A549 (cell line): ENCODE data around the gene MAPK11. TPM values are rescaled to one million over a fixed set of nuclear protein-coding genes. Genes with fewer than 3 reads are reported as not detected.

Experiments used
- ATAC-seq, 2 experiments: fragments of 200-7000 bp in 1 of 2; fragments of >200 bp in 1 of 2; cut with Nextera tagmentation in 1 of 2; cut with Tn5 transposase in 1 of 2; 3 replicates each; pipeline versions ENCODE4 v1.8.0 to v1.9.1; 2018 to 2020; ENCODE audit warnings: mild to moderate bottlenecking in 1 of 2, moderate library complexity in 1 of 2
- CTCF ChIA-PET: fragments of 300-600 bp; sonication (Branson Sonifier 250); formaldehyde crosslinking; extraction: SDS; loops from one replicate; lab custom pipeline; 2021; ENCODE audit warnings: antibody characterized with exemption, inconsistent platforms; lab: Yijun Ruan, JAX
- POLR2A ChIA-PET: fragments of 350-600 bp; formaldehyde crosslinking; extraction: SDS; loops from one replicate; lab custom pipeline; 2021; ENCODE audit warnings: antibody characterized with exemption, inconsistent platforms; lab: Yijun Ruan, JAX
- DNase-seq, 2 experiments: peaks; one replicate each; pipeline versions ENCODE4 v3.0.0 to v3.0.0-alpha.2; 2011 to 2016; ENCODE audit warnings: low read depth in 1 of 2, low spot score in 1 of 2
- FAIRE-seq: peaks from 2 replicates; lab custom pipeline; 2011; peaks lifted over from hg19 to GRCh38; lab: Jason Lieb, UNC
- H3K27ac ChIP-seq, 2 experiments: fragments of >200 bp; sonication (Bioruptor Twin); formaldehyde crosslinking; 3 replicates each; pipeline ENCODE4 v1.5.1; 2016 to 2017
- H3K4me1 ChIP-seq: fragments of >200 bp; sonication (Bioruptor Twin); formaldehyde crosslinking; 3 replicates; pipeline ENCODE4 v1.6.1; 2016
- H3K4me2 ChIP-seq: fragments of >200 bp; sonication (Bioruptor Twin); formaldehyde crosslinking; 3 replicates; pipeline ENCODE4 v1.6.1; 2016
- H3K4me3 ChIP-seq: fragments of >200 bp; sonication (Bioruptor Twin); formaldehyde crosslinking; 3 replicates; pipeline ENCODE4 v1.5.1; 2016
- H3K9me3 ChIP-seq: fragments of >200 bp; sonication (Bioruptor Twin); formaldehyde crosslinking; 3 replicates; pipeline ENCODE4 v1.6.1; 2016
- CBX2 ChIP-seq: fragments of 200-600 bp; sonication (generic); IDR thresholded peaks from 2 replicates; pipeline ENCODE4 v1.6.1; 2016; ENCODE audit warnings: low read depth, mild to moderate bottlenecking, borderline replicate concordance
- CBX8 ChIP-seq: fragments of 200-600 bp; sonication (generic); IDR thresholded peaks from 2 replicates; pipeline ENCODE4 v1.6.1; 2016
- FOSB ChIP-seq: fragments of 250-450 bp; sonication (Bioruptor Pico); IDR thresholded peaks from 2 replicates; pipeline ENCODE4 v1.5.0; 2020; ENCODE audit warnings: mild to moderate bottlenecking, moderate library complexity
- FOSL2 ChIP-seq, 2 experiments: fragments of 450-650 bp in 1 of 2; fragments of >200 bp in 1 of 2; sonication (Bioruptor Twin) in 1 of 2; formaldehyde crosslinking; IDR thresholded peaks; 2 replicates each; pipeline versions ENCODE4 v1.5.0 to v1.6.1; 2016 to 2020; ENCODE audit warnings: mild to moderate bottlenecking in 1 of 2, moderate library complexity in 1 of 2
- GATA3 ChIP-seq: IDR thresholded peaks from 2 replicates; pipeline ENCODE4 v1.6.1; 2012; ENCODE audit warnings: borderline replicate concordance
- HEYL ChIP-seq: fragments of 250-450 bp; sonication (Bioruptor Pico); IDR thresholded peaks from 2 replicates; pipeline ENCODE4 v1.8.0; 2021; ENCODE audit warnings: mild to moderate bottlenecking, moderate library complexity
- HOXA7 ChIP-seq: fragments of 250-450 bp; sonication (Bioruptor Pico); IDR thresholded peaks from 2 replicates; pipeline ENCODE4 v1.5.0; 2020; ENCODE audit warnings: mild to moderate bottlenecking, moderate library complexity
- HOXB5 ChIP-seq: fragments of 250-450 bp; sonication (Bioruptor Pico); IDR thresholded peaks from 2 replicates; pipeline ENCODE4 v1.5.0; 2020; ENCODE audit warnings: mild to moderate bottlenecking, moderate library complexity
- MAFK ChIP-seq: fragments of 450-650 bp; IDR thresholded peaks from 2 replicates; pipeline ENCODE4 v1.6.1; 2014; ENCODE audit not compliant: partially characterized antibody
- NPAS2 ChIP-seq: fragments of 250-450 bp; sonication (Bioruptor Pico); IDR thresholded peaks from 2 replicates; pipeline ENCODE4 v1.8.0; 2022; ENCODE audit warnings: mild to moderate bottlenecking, moderate library complexity, borderline replicate concordance
- NR3C1 ChIP-seq: fragments of >200 bp; sonication (Bioruptor Twin); formaldehyde crosslinking; IDR thresholded peaks from 3 replicates; pipeline ENCODE4 v1.6.1; 2017
- PHF8 ChIP-seq: fragments of 200-600 bp; sonication (generic); IDR thresholded peaks from 2 replicates; pipeline ENCODE4 v1.6.1; 2016; ENCODE audit warnings: low read depth, mild to moderate bottlenecking, antibody characterized with exemption, moderate library complexity, borderline replicate concordance
- POLR2A ChIP-seq: IDR thresholded peaks from 2 replicates; pipeline ENCODE4 v1.6.1; 2012; ENCODE audit warnings: mild to moderate bottlenecking, low read length
- POLR2AphosphoS2 ChIP-seq: conservative IDR thresholded peaks from 2 replicates; pipeline ENCODE4 v1.6.1; 2012; ENCODE audit warnings: low read length, improper control_type of control experiment, inconsistent platforms
- RAD21 ChIP-seq, 2 experiments: fragments of >200 bp in 1 of 2; sonication (Bioruptor Twin) in 1 of 2; formaldehyde crosslinking in 1 of 2; IDR thresholded peaks in 1 of 2; conservative IDR thresholded peaks in 1 of 2; 2 replicates in 1 of 2; 3 replicates in 1 of 2; pipeline ENCODE4 v1.6.1; 2012 to 2018; ENCODE audit warnings: inconsistent platforms in 1 of 2
- RFX5 ChIP-seq: fragments of 450-650 bp; IDR thresholded peaks from 2 replicates; pipeline ENCODE4 v1.7.1; 2014; ENCODE audit warnings: antibody characterized with exemption, mild to moderate bottlenecking, moderate library complexity
- RNF2 ChIP-seq: fragments of 200-600 bp; sonication (generic); IDR thresholded peaks from 2 replicates; pipeline ENCODE4 v1.6.1; 2016; ENCODE audit warnings: low read depth, mild to moderate bottlenecking, antibody characterized with exemption, moderate library complexity, borderline replicate concordance
- SMC3 ChIP-seq: fragments of >200 bp; sonication (Bioruptor Twin); formaldehyde crosslinking; IDR thresholded peaks from 3 replicates; pipeline ENCODE4 v1.6.1; 2018; ENCODE audit warnings: inconsistent platforms
- SREBF2 ChIP-seq: fragments of 450-650 bp; IDR thresholded peaks from 2 replicates; pipeline ENCODE4 v1.6.1; 2014; ENCODE audit warnings: mild to moderate bottlenecking, moderate library complexity
- ZFP36 ChIP-seq: fragments of 450-650 bp; IDR thresholded peaks from 2 replicates; pipeline ENCODE4 v1.6.1; 2014; ENCODE audit warnings: borderline replicate concordance; ENCODE audit not compliant: partially characterized antibody
- WGBS: methylation state at CpG from one replicate; pipeline ENCODE4 v1.1.6; 2017; ENCODE audit errors: missing lambda C conversion rate; 5-methylcytosine and 5-hydroxymethylcytosine counted together
- polyA plus RNA-seq, 4 experiments: library from polyadenylated mRNA; depleted of rRNA in 3 of 4; stranded (reverse); fragments of >200 nt; fragmentation: RNase III in 1 of 4; extraction: RNeasy Plus Mini Kit Qiagen cat#74134 plus additional on column Dnase treatment in 1 of 4; gene quantifications; 2 replicates in 3 of 4; 3 replicates in 1 of 4; pipeline ENCODE4 v1.2.3, GENCODE V29; 2011 to 2017
- TF ChIP-seq, protein P1 (sequence below): fragments of >200 bp; sonication (Bioruptor Twin); formaldehyde crosslinking; IDR thresholded peaks from 2 replicates; pipeline ENCODE4 v1.6.1; 2016
- TF ChIP-seq, protein P2 (sequence below): fragments of 150-350 bp; IDR thresholded peaks from 2 replicates; pipeline ENCODE4 v1.6.1; 2014; ENCODE audit warnings: low read depth, mild to moderate bottlenecking, low read length
- TF ChIP-seq, protein P3 (sequence below): IDR thresholded peaks from 2 replicates; pipeline ENCODE4 v1.6.1; 2012
- TF ChIP-seq, protein P4 (sequence below): fragments of >200 bp; sonication (Bioruptor Twin); formaldehyde crosslinking; IDR thresholded peaks from 3 replicates; pipeline ENCODE4 v1.5.1; 2016
- TF ChIP-seq, protein P5 (sequence below): fragments of >200 bp; sonication (Bioruptor Twin); formaldehyde crosslinking; IDR thresholded peaks from 3 replicates; pipeline ENCODE4 v1.6.1; 2016

MAPK11 gene
- polyA plus RNA-seq, 2 of the 4 experiments (the other 2 are of a cell fraction): 1.6 to 5.5 TPM

DNA sequence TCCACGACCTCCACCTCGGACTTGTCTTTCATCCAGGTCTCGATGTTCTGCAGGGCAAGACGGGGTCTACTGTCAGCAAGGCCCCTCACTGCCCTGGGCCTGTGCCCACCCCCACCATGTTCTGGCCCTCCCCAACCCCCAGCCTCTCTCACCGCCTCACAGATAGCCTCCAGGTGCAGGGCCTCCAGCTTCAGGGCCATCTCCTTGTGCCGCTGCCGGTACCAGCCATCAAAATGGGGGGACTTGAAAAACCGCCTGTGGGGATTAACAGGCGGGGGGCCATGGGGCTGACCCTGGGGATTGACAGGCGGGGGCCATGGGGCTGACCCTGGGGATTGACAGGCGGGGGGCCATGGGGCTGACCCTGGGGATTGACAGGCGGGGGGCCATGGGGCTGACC, 42.2 kb upstream of the MAPK11 start (continued):
- TF ChIP-seq, protein P1, sequence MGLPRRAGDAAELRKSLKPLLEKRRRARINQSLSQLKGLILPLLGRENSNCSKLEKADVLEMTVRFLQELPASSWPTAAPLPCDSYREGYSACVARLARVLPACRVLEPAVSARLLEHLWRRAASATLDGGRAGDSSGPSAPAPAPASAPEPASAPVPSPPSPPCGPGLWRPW: no peak
- TF ChIP-seq NR3C1: no peak
- no peak for TF ChIP-seq RNF2
- no peak for TF ChIP-seq HOXB5 (CRISPR knock-in tag)

DNA sequence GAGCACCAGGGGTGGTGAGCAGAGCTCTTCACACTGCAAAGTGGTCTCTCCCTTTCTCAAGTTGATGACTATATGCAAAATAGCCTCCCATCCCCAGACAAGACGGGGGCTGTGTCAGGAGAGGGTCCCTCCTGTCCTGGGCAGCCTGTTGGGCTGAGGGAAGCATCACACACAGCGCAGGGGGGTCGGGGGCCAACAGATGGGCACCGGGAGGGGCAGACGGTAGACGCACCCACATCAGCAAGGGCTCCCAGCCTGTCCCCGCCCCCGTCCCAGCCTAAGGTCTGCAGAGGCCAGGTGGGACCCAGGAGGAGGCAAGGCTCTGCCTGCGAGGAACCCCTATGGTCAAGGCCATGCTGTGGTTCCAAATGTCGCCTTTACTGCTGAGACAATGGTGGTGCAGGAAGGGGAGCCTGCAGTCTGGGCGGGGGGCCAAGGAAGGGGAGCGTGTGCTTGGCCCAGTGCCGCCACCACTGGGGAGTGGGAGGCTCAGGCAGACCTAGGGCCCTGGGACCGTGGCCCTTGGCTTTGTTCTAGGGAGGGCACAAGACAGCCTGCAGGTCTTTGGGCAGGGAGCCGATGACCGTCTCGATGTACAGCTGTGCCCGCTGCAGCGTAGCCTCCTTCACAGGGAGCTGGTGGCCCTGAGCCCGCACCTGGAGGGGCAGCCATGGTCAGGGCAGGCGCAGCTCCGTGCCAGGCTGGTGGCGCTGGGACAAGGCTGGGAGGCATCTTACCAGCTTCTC, 41.6 kb upstream of the MAPK11 start:
- no peak for FAIRE-seq
- Histone ChIP-seq H3K4me3 (no peak overlapping the region), H3K4me2 (no peak overlapping the region), H3K27ac (no peak overlapping the region), H3K4me1 (peaks cover 16% of the 10 kb centered on the region), H3K9me3 (no peaks in the 10 kb centered on the region)
- 91% methylated on average over 10 of the region's 23 CpGs for WGBS
- ChIA-PET POLR2A (no interaction called here), CTCF (interaction anchor here (1.1 to 2.4 kb wide), 2 partner anchors 9 to 30 kb away, joined by 3 to 8 read pairs; no protein-coding TSS in a partner anchor)
- no peak for ATAC-seq
- TF ChIP-seq, protein P2, sequence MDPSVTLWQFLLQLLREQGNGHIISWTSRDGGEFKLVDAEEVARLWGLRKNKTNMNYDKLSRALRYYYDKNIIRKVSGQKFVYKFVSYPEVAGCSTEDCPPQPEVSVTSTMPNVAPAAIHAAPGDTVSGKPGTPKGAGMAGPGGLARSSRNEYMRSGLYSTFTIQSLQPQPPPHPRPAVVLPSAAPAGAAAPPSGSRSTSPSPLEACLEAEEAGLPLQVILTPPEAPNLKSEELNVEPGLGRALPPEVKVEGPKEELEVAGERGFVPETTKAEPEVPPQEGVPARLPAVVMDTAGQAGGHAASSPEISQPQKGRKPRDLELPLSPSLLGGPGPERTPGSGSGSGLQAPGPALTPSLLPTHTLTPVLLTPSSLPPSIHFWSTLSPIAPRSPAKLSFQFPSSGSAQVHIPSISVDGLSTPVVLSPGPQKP: no peak
- TF ChIP-seq MAFK (no peak), HOXA7 (CRISPR knock-in tag) (no peak), GATA3 (no peak), ZFP36 (no peak), PHF8 (no peak), RAD21 (conservative IDR thresholded peaks at IDR 0.05 in 1 of 2, IDR thresholded peaks at IDR 0.05 in 1 of 2) (no peak), HEYL (no peak)
- TF ChIP-seq, protein P1: no peak
- no peak for DNase-seq

DNA sequence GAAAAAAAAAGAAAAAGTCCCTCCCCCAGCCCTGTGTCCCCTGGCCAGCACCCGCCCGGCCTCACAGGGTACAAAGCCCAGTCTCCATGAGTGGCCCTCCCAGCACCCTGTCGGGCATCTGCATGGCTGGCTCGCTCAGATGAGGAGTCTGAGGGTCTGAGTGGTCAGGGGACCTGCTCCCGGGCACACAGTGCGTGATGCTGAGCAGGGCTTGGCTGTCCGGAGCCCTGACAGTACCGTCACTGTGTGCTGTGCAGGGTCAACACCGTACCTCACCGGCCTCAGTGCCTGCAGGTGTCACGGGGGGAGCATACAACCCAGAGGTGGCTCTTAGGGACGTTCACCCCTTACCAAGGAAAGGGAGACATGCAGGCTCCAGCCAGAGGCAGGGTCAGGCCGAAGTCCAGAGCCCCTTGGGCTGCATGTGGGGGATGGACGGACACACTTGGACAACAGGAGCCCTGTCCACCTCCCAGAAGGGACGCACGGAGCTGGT, 40.8 kb upstream of the MAPK11 start:
- Histone ChIP-seq H3K9me3 (no peaks in the 10 kb centered on the region), H3K27ac (no peak overlapping the region), H3K4me1 (peaks cover 16% of the 10 kb centered on the region), H3K4me3 (no peak overlapping the region), H3K4me2 (no peak overlapping the region)
- ATAC-seq (no peak), FAIRE-seq (no peak), DNase-seq (no peak)
- ChIA-PET CTCF (interaction anchor here (1.1 to 2.4 kb wide), 3 partner anchors 10 to 34 kb away, joined by 3 to 8 read pairs (median 8); no protein-coding TSS in a partner anchor), POLR2A (no interaction called here)
- 93% methylated on average over 13 of the region's 16 CpGs for whole genome bisulfite sequencing
- TF ChIP-seq, protein P3, sequence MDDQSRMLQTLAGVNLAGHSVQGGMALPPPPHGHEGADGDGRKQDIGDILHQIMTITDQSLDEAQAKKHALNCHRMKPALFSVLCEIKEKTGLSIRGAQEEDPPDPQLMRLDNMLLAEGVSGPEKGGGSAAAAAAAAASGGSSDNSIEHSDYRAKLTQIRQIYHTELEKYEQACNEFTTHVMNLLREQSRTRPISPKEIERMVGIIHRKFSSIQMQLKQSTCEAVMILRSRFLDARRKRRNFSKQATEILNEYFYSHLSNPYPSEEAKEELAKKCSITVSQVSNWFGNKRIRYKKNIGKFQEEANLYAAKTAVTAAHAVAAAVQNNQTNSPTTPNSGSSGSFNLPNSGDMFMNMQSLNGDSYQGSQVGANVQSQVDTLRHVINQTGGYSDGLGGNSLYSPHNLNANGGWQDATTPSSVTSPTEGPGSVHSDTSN: no peak
- TF ChIP-seq CBX8: no peak
- no peak for TF ChIP-seq CBX2
- no peak for TF ChIP-seq SREBF2
- no peak for TF ChIP-seq ZFP36
- TF ChIP-seq RFX5: no peak
- TF ChIP-seq, protein P4, sequence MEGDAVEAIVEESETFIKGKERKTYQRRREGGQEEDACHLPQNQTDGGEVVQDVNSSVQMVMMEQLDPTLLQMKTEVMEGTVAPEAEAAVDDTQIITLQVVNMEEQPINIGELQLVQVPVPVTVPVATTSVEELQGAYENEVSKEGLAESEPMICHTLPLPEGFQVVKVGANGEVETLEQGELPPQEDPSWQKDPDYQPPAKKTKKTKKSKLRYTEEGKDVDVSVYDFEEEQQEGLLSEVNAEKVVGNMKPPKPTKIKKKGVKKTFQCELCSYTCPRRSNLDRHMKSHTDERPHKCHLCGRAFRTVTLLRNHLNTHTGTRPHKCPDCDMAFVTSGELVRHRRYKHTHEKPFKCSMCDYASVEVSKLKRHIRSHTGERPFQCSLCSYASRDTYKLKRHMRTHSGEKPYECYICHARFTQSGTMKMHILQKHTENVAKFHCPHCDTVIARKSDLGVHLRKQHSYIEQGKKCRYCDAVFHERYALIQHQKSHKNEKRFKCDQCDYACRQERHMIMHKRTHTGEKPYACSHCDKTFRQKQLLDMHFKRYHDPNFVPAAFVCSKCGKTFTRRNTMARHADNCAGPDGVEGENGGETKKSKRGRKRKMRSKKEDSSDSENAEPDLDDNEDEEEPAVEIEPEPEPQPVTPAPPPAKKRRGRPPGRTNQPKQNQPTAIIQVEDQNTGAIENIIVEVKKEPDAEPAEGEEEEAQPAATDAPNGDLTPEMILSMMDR: no peak
- TF ChIP-seq FOSB (CRISPR knock-in tag): no peak
- no peak for TF ChIP-seq FOSL2 (IDR thresholded peaks at IDR 0.05)
- TF ChIP-seq FOSL2 (CRISPR knock-in tag; IDR thresholded peaks at IDR 0.05): no peak
- TF ChIP-seq, protein P2: no peak
- no peak for TF ChIP-seq NR3C1
- TF ChIP-seq, protein P1: no peak
- no peak for TF ChIP-seq SMC3
- TF ChIP-seq POLR2A: no peak
- TF ChIP-seq, protein P5, sequence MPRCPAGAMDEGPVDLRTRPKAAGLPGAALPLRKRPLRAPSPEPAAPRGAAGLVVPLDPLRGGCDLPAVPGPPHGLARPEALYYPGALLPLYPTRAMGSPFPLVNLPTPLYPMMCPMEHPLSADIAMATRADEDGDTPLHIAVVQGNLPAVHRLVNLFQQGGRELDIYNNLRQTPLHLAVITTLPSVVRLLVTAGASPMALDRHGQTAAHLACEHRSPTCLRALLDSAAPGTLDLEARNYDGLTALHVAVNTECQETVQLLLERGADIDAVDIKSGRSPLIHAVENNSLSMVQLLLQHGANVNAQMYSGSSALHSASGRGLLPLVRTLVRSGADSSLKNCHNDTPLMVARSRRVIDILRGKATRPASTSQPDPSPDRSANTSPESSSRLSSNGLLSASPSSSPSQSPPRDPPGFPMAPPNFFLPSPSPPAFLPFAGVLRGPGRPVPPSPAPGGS: no peak
- TF ChIP-seq POLR2AphosphoS2: no peak
- TF ChIP-seq NPAS2 (CRISPR knock-in tag): no peak
